Skeletal muscle satellite cell (primary cell): ENCODE data around the gene HLA-DRB5.
"Not testable (repeated sequence)": the region's sequence is repeated elsewhere in the genome, so short reads cannot be mapped to it uniquely, and the experiment has no call there.

ENCODE experiments used
- H3K27me3 ChIP-seq: 2 replicates; pipeline ENCODE4 v1.7.0; 2013; ENCODE audit warnings: low read length; ENCODE audit not compliant: control insufficient read depth, insufficient read depth
- H3K36me3 ChIP-seq: 2 replicates; pipeline ENCODE4 v1.7.0; 2013; ENCODE audit warnings: mild to moderate bottlenecking, control low read depth, low read length; ENCODE audit not compliant: insufficient read depth
- H3K4me1 ChIP-seq: 2 replicates; pipeline ENCODE4 v1.7.0; 2013; ENCODE audit warnings: low read length; ENCODE audit not compliant: control insufficient read depth, insufficient read depth
- H3K4me2 ChIP-seq: 2 replicates; pipeline ENCODE4 v1.7.0; 2013; ENCODE audit warnings: mild to moderate bottlenecking, low read length
- H3K4me3 ChIP-seq: 2 replicates; pipeline ENCODE4 v1.7.0; 2013; ENCODE audit warnings: low read length
- H3K9ac ChIP-seq: 2 replicates; pipeline ENCODE4 v1.7.0; 2013; ENCODE audit warnings: mild to moderate bottlenecking, low read depth, low read length, moderate library complexity
- H3K9me3 ChIP-seq: replicated peaks from 2 replicates; pipeline ENCODE4 v1.7.0; 2013; ENCODE audit warnings: mild to moderate bottlenecking, control low read depth, low read length

The HLA-DRB5 gene

DNA sequence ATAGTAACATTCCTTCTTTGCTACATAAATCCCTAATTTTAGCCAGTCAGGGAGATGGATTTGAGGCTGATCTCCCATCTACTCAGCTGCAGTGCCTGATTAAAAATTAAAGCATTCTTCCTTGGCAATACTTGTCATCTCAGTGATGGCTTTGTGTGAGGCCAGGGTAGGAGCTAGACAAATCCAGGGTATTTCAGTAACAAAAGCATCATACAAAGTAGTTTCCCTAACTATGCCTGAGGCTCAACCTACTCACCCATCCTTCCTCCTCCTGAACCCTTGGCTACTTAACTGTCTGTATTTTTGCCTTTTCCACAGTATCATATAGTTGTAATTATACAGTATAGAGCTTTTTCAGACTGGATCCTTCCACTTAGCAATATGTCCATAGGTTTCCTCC, 37.7 kb downstream of the HLA-DRB5 start:
- Histone ChIP-seq H3K9ac (no peak overlapping the region), H3K9me3 (no peaks in the 10 kb centered on the region), H3K4me3 (no peak overlapping the region), H3K4me2 (no peak overlapping the region), H3K27me3 (no peaks in the 10 kb centered on the region), H3K4me1 (no peaks in the 10 kb centered on the region), H3K36me3 (no peaks in the 10 kb centered on the region)

DNA sequence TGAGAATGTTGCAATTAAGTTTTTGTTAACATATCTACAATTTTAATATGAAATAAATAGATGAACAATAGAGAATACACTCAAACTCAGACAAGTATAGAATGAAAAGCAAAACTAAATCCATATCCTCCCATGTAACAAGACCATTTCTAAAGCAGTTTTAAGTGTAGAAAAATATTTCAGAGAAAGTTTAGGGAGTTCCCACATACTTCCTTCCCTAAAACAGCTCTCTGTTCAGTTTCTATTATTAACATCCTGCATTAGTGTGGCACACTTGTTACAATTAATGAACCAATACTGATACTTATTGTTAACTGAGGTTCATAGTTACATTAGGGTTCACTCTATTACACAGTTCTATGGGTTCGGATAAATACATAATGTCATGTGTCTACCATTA, 38.4 kb downstream of the HLA-DRB5 start:
- no peaks in the 10 kb centered on the region for H3K4me1 ChIP-seq
- no peak overlapping the region for H3K4me2 ChIP-seq
- no peaks in the 10 kb centered on the region for H3K9me3 ChIP-seq
- H3K27me3 ChIP-seq = no peaks in the 10 kb centered on the region
- no peak overlapping the region for H3K4me3 ChIP-seq
- H3K9ac ChIP-seq = no peak overlapping the region
- no peaks in the 10 kb centered on the region for H3K36me3 ChIP-seq

DNA sequence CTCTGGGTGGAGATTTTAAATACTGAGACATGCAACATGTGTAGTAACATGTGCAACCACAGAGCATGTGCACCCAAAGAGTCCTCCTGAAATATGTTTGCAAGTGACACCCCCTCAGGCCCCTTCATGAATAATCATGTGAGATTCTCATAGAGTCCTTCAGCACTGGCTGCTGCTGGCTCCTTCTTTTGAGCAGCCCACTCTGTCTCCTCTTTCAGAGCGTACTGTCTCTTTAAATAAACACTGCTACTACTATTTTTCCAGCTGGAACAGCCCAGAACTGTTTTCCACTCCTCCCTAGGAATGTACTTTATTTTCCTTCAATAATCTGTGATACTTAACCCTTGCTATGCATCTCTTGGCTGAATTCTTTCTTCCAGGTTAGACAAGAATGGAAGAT, 42.0 kb downstream of the HLA-DRB5 start:
- no peaks in the 10 kb centered on the region for H3K36me3 ChIP-seq
- no peak overlapping the region for H3K4me3 ChIP-seq
- no peaks in the 10 kb centered on the region for H3K27me3 ChIP-seq
- no peak overlapping the region for H3K9ac ChIP-seq
- no peaks in the 10 kb centered on the region for H3K9me3 ChIP-seq
- H3K4me2 ChIP-seq = no peak overlapping the region
- H3K4me1 ChIP-seq = no peaks in the 10 kb centered on the region

DNA sequence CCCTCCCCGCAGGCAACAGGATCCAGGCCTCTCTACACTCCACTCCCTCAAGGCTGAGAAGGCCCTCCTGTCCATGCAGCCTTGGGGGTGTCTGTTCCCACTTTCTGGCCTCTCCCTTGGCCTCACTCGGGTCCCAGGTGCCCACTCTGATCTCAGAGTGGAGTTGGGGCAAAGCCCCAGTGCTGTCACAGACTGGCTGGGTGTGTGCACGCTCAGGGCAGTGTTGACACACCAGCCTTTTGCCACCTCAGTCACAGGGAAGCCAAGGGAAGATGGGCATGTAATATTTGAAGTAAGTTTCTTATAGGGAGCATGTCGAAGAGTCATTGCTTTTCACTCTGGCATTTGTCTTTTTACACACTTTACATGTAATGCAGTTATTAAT, 45.5 kb downstream of the HLA-DRB5 start:
- Histone ChIP-seq H3K36me3 (no peaks in the 10 kb centered on the region), H3K27me3 (no peaks in the 10 kb centered on the region)

DNA sequence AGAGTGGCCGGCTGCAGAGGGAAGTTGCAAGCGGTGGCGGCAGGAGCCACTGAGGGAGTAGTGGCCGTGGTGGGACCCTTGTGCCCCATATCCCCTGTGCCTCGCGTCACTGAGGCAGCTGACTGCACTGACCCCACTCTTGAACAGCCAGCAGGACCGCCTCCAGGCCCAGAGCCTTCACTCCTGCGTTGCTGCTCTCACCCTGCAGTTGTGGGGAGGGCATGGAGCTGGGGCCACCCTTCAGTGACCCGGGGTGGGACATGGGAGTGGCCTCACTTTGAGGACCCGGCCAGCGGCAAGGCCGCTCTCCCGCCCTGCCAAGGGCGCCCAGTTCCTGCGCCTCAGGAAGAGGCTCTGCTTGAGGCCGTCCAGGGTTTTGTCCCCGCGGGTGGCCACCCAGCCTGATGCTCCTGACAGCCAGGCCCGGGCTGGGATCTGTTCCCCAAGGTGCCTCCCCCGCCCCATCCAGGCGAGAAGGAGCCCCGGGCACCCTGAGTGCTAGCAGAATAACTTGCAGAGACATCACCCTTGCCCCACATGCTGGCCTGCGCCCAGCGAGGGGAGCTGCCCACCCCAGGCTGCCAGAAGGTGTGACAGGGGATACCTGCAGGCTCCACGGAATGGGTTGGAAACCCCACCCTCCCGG, 46.0 kb downstream of the HLA-DRB5 start:
- H3K9ac ChIP-seq = no peak overlapping the region

More for the DNA sequence above, 45.5 kb downstream of the HLA-DRB5 start:
- no peaks in the 10 kb centered on the region for H3K4me1 ChIP-seq
- no peak overlapping the region for H3K4me2 ChIP-seq
- no peaks in the 10 kb centered on the region for H3K9me3 ChIP-seq
- no peak overlapping the region for H3K9ac ChIP-seq
- H3K4me3 ChIP-seq = no peak overlapping the region

DNA sequence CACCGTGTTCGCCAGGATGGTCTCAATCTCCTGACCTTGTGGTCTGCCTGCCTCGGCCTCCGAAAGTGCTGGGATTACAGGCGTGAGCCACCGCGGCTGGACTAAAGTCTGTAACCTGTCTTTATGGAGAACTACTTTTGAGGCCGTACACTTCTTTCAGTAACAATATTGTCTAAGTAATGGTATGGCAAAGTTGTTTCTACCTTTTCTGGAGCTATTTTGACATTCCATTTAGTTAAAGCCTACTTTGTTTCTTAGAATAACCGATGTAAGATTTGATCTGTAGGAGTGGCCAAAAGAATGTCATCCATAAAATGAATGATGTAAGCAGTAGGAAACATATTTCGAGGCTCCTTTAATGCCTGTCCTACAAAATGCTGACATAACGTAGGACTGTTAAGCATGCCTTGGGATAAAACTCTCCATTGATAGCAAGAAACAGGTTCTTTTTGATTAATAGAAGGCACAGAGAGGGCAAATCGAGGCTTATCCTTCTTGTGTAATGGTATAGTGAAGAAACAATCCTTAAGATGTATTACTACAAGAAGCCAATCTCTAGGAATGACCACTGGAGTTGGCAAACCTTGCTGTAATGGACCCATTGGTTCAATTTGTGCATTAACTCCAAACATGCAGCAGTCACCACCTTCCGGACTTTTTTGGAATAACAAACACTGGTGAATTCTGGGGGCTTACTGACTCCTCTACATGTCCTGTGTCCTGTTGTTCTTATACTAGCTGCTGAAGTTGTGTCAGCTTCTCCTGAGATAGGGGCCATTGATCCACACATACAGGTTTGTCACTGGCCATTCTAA, 54.5 kb downstream of the HLA-DRB5 start:
- Histone ChIP-seq H3K36me3 (no peaks in the 10 kb centered on the region), H3K4me3 (no peak overlapping the region), H3K4me2 (no peak overlapping the region), H3K9me3 (no peaks in the 10 kb centered on the region), H3K4me1 (no peaks in the 10 kb centered on the region), H3K27me3 (no peaks in the 10 kb centered on the region), H3K9ac (no peak overlapping the region)

More for the DNA sequence above, 46.0 kb downstream of the HLA-DRB5 start:
- Histone ChIP-seq H3K4me1 (no peaks in the 10 kb centered on the region), H3K9me3 (no peaks in the 10 kb centered on the region), H3K36me3 (no peaks in the 10 kb centered on the region), H3K27me3 (no peaks in the 10 kb centered on the region), H3K4me2 (no peak overlapping the region), H3K4me3 (no peak overlapping the region)

DNA sequence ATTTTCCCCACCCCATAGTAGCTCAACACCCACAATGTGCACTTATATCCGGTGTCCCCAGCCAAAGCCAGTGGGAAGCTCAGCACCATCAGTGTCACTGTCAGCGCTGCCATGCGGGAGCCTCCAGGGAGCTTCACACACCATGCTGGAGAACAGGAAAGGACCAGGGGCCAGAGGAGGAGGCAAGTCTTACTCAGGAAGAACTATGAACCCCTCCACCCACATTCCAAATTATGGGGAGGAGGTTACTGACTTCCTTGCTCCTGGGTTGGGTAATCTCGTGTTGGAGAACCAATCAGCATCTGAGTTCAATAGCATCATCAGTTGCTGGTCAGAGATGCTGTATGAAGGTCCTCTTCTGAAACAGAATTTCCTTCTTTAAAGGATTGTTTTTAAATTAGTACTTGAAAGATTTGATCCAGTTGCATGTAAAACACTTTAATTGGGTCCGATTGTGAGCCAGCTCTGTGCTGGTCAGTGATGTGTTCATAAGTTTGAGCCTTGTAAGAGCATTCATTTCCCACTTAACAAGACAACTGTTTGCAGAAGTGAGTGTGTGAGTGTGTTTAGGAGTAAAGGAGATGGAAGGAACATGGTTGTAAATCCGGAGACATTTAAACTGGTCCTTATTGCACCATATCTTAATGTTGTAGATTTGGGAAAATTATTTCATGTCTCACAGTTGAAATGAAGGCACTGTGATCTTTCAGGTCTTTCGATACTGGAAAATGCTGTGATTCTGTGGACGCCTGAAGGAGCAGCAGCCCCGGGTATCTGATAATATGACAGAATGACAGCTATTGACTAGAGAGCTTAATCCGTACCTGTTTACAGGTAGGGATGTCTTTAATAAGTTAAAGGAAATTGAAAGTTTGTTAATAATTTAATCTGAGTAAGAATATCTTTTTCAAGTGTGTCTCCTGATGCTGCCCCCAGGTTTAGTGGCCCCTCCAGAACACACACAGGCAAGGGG, 56.4 kb downstream of the HLA-DRB5 start:
- H3K4me2 ChIP-seq, H3K4me3 ChIP-seq, H3K27me3 ChIP-seq, H3K9me3 ChIP-seq, H3K9ac ChIP-seq, H3K36me3 ChIP-seq, H3K4me1 ChIP-seq: not testable (repeated sequence)

DNA sequence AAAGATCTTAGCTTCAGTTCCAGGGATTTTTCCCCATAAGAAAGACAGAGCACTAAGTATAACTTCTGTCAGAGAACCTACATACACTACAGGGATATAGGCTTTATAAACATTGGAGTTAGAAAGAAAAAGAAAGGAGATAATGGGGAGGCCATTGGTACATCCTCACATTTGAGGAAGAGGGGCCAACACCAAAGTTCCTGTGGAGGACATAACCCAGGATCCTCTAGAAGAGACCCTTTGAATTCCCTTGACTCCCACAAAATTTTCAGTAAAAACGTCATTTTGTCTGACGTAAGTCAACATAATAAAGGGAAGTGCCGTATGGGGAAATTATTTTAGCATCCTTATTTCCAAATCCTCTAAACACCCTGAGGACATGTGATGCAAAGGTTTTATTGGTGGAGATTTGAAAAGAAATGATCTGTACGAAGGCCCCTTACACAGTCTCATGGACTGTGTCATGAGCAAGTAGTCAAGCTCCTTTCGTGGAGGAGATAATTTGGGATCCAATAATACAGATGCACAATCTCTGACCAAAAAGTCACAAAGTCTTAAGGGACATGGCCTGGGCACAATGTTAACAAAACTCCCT, 57.2 kb downstream of the HLA-DRB5 start:
- Histone ChIP-seq H3K36me3 (no peaks in the 10 kb centered on the region), H3K4me1 (no peaks in the 10 kb centered on the region), H3K9ac (no peak overlapping the region), H3K9me3 (no peaks in the 10 kb centered on the region), H3K27me3 (no peaks in the 10 kb centered on the region), H3K4me3 (no peak overlapping the region), H3K4me2 (no peak overlapping the region)

DNA sequence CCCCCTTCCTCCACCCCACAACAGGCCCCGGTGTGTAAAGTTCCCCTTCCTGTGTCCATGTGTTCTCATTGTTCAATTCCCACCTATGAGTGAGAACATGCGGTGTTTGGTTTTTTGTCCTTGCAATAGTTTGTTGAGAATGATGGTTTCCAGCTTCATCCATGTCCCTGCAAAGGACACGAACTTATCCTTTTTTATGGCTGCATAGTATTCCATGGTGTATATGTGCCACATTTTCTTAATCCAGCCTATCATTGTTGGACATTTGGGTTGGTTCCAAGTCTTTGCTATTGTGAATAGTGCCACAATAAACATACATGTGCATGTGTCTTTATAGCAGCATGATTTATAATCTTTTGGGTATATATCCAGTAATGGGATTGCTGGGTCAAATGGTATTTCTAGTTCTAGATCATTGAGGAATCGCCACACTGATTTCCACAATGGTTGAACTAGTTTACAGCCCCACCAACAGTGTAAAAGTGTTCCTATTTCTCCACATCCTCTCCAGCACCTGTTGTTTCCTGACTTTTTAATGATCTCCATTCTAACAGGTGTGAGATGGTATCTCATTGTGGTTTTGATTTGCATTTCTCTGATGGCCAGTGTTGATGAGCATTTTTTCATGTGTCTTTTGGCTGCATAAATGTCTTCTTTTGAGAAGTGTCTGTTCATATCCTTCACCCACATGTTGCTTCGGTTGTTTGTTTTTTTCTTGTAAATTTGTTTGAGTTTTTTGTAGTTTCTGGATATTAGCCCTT, 62.2 kb downstream of the HLA-DRB5 start:
- H3K9ac ChIP-seq, H3K27me3 ChIP-seq, H3K4me2 ChIP-seq, H3K4me1 ChIP-seq, H3K4me3 ChIP-seq, H3K9me3 ChIP-seq, H3K36me3 ChIP-seq: not testable (repeated sequence)
